ENCODE results near the gene WDR18.

DNA sequence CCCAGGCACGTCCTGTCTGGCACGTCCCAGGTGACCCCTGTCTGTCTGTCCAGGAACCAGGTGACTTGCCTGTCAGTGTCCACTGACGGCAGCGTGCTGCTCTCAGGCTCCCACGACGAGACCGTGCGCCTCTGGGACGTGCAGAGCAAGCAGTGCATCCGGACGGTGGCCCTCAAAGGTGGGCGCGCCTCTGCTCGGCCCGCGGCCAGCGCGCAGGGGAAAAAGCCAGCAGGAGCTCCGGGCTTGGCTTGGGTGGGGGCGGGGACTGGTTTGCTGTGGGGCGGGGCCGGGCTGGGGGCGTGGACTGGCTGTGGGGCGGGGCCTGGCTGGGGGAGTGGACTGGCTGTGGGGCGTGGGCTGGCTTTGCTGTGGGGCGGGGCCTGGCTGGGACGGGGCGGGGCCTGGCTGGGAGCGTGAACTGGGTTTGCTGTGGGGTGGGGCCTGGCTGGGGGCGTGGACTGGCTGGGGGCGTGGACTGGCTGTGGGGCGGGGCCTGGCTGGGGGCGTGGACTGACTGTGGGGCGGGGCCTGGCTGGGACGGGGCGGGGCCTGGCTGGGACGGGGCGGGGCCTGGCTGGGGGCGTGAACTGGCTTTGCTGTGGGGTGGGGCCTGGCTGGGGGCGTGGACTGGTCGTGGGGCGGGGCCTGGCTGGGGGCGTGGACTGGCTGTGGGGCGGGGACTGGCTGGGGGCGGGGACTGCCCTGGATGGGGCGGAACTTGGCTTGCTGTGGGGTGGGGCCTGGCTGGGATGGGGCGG is 7.2 kb downstream of the WDR18 start:
- no peak for TF ChIP-seq CBX8 (IDR thresholded peaks at IDR 0.05; ENCODE audit: borderline replicate concordance, low read depth, low read length)
- no peak for TF ChIP-seq EP300 (IDR thresholded peaks at IDR 0.05; ENCODE audit: borderline replicate concordance in 1 of 2, low read depth in 2 of 2, low read length in 2 of 2)
- no peak for TF ChIP-seq EZH2 (IDR thresholded peaks at IDR 0.05; ENCODE audit: low read depth, low read length, severe bottlenecking)
- no peak for TF ChIP-seq POLR2A (IDR thresholded peaks at IDR 0.05; ENCODE audit: control extremely low read depth in 1 of 2, low read depth in 2 of 2, low read length in 2 of 2)
- TF ChIP-seq, protein P1, sequence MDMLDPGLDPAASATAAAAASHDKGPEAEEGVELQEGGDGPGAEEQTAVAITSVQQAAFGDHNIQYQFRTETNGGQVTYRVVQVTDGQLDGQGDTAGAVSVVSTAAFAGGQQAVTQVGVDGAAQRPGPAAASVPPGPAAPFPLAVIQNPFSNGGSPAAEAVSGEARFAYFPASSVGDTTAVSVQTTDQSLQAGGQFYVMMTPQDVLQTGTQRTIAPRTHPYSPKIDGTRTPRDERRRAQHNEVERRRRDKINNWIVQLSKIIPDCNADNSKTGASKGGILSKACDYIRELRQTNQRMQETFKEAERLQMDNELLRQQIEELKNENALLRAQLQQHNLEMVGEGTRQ (IDR thresholded peaks at IDR 0.05; ENCODE audit: low read length), result no peak
- no peak for TF ChIP-seq NRF1 (IDR thresholded peaks at IDR 0.05; ENCODE audit: low read depth, low read length)
- TF ChIP-seq, protein P2, sequence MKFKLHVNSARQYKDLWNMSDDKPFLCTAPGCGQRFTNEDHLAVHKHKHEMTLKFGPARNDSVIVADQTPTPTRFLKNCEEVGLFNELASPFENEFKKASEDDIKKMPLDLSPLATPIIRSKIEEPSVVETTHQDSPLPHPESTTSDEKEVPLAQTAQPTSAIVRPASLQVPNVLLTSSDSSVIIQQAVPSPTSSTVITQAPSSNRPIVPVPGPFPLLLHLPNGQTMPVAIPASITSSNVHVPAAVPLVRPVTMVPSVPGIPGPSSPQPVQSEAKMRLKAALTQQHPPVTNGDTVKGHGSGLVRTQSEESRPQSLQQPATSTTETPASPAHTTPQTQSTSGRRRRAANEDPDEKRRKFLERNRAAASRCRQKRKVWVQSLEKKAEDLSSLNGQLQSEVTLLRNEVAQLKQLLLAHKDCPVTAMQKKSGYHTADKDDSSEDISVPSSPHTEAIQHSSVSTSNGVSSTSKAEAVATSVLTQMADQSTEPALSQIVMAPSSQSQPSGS (IDR thresholded peaks at IDR 0.05; ENCODE audit: low read length), result no peak

Measured in H1 (cell line).